ENCODE data around the gene ELOVL7. TPM values are rescaled to one million over a fixed set of nuclear protein-coding genes. Genes with fewer than 3 reads are reported as not detected.

The ELOVL7 gene
- 10.3 and 24.3 TPM in 2 replicates for total RNA-seq (ENCODE audit: low replicate concordance)
- long read RNA-seq, partial matches to known transcripts = 0 of 12 reads
- long read RNA-seq, other reads (novel, unspliced or antisense) = 7 of 12 reads

DNA sequence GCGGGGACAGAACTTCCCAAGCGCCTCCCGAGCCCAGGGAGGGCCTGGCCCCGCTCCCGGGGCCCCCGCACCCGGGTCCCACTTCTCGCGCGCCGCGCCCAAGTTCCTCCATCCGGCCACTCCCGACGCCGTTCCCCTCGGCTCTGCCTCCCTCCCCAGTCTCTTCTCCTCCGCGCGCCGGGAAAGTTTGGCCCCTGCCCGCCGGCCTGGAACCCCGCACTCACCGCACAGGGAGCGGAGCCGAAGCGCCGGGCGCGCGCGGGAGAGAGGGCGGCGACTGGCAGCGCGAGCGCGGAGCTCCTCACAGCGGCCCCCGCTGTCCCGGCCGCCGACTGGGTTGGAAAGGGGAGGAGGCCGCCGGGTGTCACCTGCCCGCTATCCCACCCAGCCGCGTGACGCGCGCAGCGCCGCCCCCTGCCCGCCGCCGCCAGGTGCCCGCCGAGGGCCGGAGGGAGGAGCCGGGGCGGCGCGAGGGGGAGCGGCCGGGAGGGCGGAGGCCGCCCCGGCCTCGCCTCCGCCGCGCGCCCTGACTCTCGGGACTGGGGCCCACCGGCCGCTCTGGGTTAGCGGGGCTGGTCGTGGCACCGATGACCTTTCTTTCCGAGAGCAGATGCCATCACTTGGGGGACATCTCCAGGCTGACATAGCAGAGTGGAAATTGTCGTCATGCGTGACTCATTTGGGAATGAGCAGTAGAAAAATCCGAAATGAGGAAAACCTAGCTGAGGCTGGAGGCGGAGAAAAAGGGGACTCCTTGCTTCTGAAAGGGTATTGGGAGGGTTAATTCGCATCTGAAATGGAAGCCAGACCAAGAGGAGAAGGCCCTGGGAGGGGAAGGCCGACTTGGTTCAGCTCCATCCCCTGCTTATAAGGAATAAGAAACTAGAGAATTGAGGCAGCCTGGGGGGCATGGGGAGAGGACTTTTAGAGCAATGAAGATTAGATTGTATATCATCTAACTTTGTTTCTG is at the start of gene ELOVL7:
Gene ELOVL7, minus strand, starts transcription at position 334 of the 970 bp plus-strand sequence. CDS start 56,872 bp downstream, outside the sequence.
- peaks cover 10% of the 10 kb centered on the region for H3K4me1 Mint-ChIP-seq (ENCODE audit: unreplicated experiment)
- H3K27ac Mint-ChIP-seq = peak within 1 kb of the TSS; percentile 85
- DNase-seq (ENCODE audit: extremely low spot score, unreplicated experiment) = peak; percentile 82
- H3K9me3 Mint-ChIP-seq = no peaks in the 10 kb centered on the region
- H3K4me3 Mint-ChIP-seq = peak within 1 kb of the TSS; percentile 88
- H3K36me3 Mint-ChIP-seq = no peaks in the 10 kb centered on the region
- peaks cover 55% of the 10 kb centered on the region for H3K27me3 Mint-ChIP-seq
- peak; percentile 60 for TF ChIP-seq CTCF (conservative IDR thresholded peaks at IDR 0.05)

DNA sequence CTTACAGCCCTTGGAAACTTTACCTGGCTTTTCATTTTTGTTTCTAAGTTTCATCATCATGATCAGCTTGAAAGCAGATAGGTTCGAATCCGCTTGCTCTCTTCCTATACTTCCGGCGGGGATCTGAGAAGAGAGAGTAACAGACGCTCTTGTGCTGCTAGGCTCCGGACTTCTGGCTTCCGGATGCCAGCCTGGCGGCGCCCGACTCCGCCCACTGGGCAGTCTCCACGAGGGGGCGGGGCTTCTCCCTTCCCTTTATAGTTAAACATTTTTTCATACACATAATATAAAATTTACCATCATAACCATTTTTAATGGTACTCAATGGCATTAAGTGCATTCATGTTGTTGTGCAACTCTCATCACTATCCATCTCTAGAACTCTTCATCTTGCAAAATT is 49.5 kb upstream of the ELOVL7 start:
- no peak for TF ChIP-seq CTCF (conservative IDR thresholded peaks at IDR 0.05)
- no peaks in the 10 kb centered on the region for H3K9me3 Mint-ChIP-seq
- H3K36me3 Mint-ChIP-seq = peaks cover 18% of the 10 kb centered on the region
- H3K4me3 Mint-ChIP-seq = no peak overlapping the region
- no peaks in the 10 kb centered on the region for H3K27me3 Mint-ChIP-seq
- H3K4me1 Mint-ChIP-seq (ENCODE audit: unreplicated experiment) = no peaks in the 10 kb centered on the region
- DNase-seq (ENCODE audit: extremely low spot score, unreplicated experiment) = no peak
- H3K27ac Mint-ChIP-seq = no peak overlapping the region

DNA sequence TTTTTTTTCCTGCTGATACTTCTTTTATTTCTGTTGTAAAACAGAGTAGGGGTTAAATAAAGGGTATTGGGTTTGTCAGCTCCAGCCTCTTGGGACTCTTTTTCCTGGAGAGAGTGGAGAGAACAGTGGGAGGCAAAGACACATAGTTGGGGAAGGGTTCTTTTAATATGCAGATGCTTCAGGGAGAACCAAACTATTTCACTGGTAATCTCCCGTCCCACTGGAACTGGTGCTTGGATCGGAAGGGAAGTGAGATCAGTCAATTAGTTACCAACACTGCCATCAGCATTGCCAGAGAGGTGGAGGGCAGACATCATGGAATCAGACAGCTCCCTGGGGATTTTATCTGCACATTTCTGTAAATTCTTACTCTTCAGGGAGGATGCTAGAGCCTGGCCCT is 47.6 kb upstream of the ELOVL7 start:
- H3K4me3 Mint-ChIP-seq = no peak overlapping the region
- H3K27ac Mint-ChIP-seq = no peak overlapping the region

DNA sequence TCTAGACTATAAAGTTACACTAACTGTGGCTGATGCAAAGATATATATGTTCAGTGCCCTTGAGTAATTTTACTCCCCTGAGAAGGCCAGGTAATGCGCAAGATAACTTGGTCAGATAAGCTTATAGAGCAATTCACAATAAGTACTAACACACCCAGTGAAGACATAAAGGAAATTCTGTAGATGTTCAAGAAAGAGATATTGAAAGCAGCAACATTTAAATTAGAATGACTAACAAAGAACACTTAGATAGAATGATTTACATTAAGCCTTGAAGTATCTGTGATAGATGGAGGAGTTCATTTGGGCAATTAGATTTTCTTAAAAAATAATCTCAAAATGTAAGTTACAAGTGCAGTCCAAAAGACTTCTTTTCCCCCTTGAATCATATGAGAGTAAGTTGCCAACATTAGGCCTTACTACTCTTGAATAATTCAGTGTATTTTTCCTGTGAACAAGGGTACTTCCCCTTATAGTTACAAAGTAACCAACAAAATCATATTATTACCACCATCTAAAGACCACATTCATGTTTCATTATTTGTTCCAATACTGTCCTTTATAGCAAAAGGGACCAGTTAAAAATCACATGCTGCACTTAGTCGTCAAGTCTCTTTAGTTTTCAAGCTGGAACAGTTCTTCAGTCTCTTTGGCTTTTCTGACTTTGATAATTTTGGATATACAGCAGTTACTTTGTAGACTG is 44.4 kb upstream of the ELOVL7 start:
- no peaks in the 10 kb centered on the region for H3K9me3 Mint-ChIP-seq
- H3K4me1 Mint-ChIP-seq (ENCODE audit: unreplicated experiment) = no peaks in the 10 kb centered on the region
- H3K4me3 Mint-ChIP-seq = no peak overlapping the region
- no peak for DNase-seq (ENCODE audit: extremely low spot score, unreplicated experiment)
- H3K27ac Mint-ChIP-seq = no peak overlapping the region
- TF ChIP-seq CTCF (conservative IDR thresholded peaks at IDR 0.05) = no peak
- no peaks in the 10 kb centered on the region for H3K27me3 Mint-ChIP-seq
- peaks cover 11% of the 10 kb centered on the region for H3K36me3 Mint-ChIP-seq

More for the DNA sequence above, 47.6 kb upstream of the ELOVL7 start:
- Mint-ChIP-seq H3K27me3 (no peaks in the 10 kb centered on the region), H3K36me3 (peaks cover 12% of the 10 kb centered on the region), H3K4me1 (ENCODE audit: unreplicated experiment) (no peaks in the 10 kb centered on the region), H3K9me3 (no peaks in the 10 kb centered on the region)
- TF ChIP-seq CTCF (conservative IDR thresholded peaks at IDR 0.05) = no peak
- no peak for DNase-seq (ENCODE audit: extremely low spot score, unreplicated experiment)

DNA sequence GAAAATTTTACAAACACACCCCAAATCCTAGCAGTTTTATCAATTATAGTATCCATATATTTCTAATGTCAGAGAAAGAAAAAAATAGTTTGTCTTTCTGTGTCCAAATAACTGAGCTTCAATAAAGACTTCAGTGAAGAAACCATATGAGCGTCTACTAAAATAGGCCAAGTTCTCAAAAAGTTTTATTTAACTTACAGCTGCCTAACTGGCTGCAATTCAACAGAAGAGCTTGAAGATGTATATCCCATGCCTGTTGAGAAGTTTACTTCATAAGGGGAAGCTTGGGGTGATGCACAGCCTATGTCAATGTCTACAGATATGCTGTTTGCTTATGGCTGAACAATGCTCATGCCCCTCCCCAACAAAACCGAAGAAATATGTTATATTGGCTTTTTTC is 43.7 kb upstream of the ELOVL7 start:
- no peak overlapping the region for H3K4me3 Mint-ChIP-seq
- no peaks in the 10 kb centered on the region for H3K4me1 Mint-ChIP-seq (ENCODE audit: unreplicated experiment)
- H3K27me3 Mint-ChIP-seq = no peaks in the 10 kb centered on the region
- H3K36me3 Mint-ChIP-seq = peaks cover 9% of the 10 kb centered on the region
- H3K9me3 Mint-ChIP-seq = no peaks in the 10 kb centered on the region
- H3K27ac Mint-ChIP-seq = no peak overlapping the region
- no peak for TF ChIP-seq CTCF (conservative IDR thresholded peaks at IDR 0.05)
- no peak for DNase-seq (ENCODE audit: extremely low spot score, unreplicated experiment)

Data from type B pancreatic cell (in vitro differentiated cells).